Stimulated activated CD8-positive, alpha-beta memory T cell treated with anti-CD3 and anti-CD28 coated beads, Interleukin-7, amount 100 ng/mL, for 24 hours (primary cell): Measurements from ENCODE around the gene TLE5.
"Not testable (repeated sequence)": the region's sequence is repeated elsewhere in the genome, so short reads cannot be mapped to it uniquely, and the experiment has no call there.

Experiments
- DNase-seq: peaks from one replicate; pipeline ENCODE4 v3.0.0-alpha.2; 2020; ENCODE audit warnings: low read depth

The TLE5 gene

GRCh38 chr19:3096267-3096901 is 34.1 kb upstream of the TLE5 start:
- DNase-seq: no peak

GRCh38 chr19:3095441-3096191 is 33.3 kb upstream of the TLE5 start:
- peak; percentile 8 for DNase-seq

- DNase-seq: no peak
Measured at GRCh38 chr19:3094601-3095440, 32.5 kb upstream of the TLE5 start.

- not testable (repeated sequence) for DNase-seq
Measured at GRCh38 chr19:3089299-3089855, 27.1 kb upstream of the TLE5 start.

GRCh38 chr19:3087769-3088168 is 25.5 kb upstream of the TLE5 start:
- DNase-seq: no peak

GRCh38 chr19:3084943-3085342 is 22.6 kb upstream of the TLE5 start:
- DNase-seq: no peak

- DNase-seq: no peak
Measured at GRCh38 chr19:3083964-3084363, 21.7 kb upstream of the TLE5 start.

- DNase-seq: no peak
Measured at GRCh38 chr19:3082331-3082730, 20.0 kb upstream of the TLE5 start.

- no peak for DNase-seq
Measured at GRCh38 chr19:3080286-3080685, 18.0 kb upstream of the TLE5 start.

- no peak for DNase-seq
Measured at GRCh38 chr19:3079578-3079977, 17.3 kb upstream of the TLE5 start.

- DNase-seq: peak; percentile 65
Measured at GRCh38 chr19:3075605-3076431, 13.5 kb upstream of the TLE5 start.

- DNase-seq: no peak
Measured at GRCh38 chr19:3073931-3074595, 11.8 kb upstream of the TLE5 start.

- no peak for DNase-seq
Measured at GRCh38 chr19:3073159-3073563, 10.9 kb upstream of the TLE5 start.

GRCh38 chr19:3071768-3072167 is 9.5 kb upstream of the TLE5 start:
- no peak for DNase-seq

- no peak for DNase-seq
Measured at GRCh38 chr19:3068071-3068470, 5.8 kb upstream of the TLE5 start.

- DNase-seq: no peak
Measured at GRCh38 chr19:3067563-3067962, 5.3 kb upstream of the TLE5 start.

- DNase-seq: no peak
Measured at GRCh38 chr19:3066482-3067049, 4.3 kb upstream of the TLE5 start.

GRCh38 chr19:3065675-3066357 is 3.5 kb upstream of the TLE5 start:
- no peak for DNase-seq

GRCh38 chr19:3064011-3064330 is 1.7 kb upstream of the TLE5 start:
- no peak for DNase-seq
